HepG2 (cell line): ENCODE data around the gene IL18RAP. TPM values are rescaled to one million over a fixed set of nuclear protein-coding genes. Genes with fewer than 3 reads are reported as not detected.

Experiments
- ATAC-seq: fragments of 200-7000 bp; cut with Tn5 transposase; 3 replicates; pipeline ENCODE4 v1.9.1; 2020; ENCODE audit warnings: mild to moderate bottlenecking, moderate library complexity
- BruUV-seq: library from RNA; stranded (reverse); fragments of 400-500 nt; replicated peaks from 2 replicates; lab custom pipeline; 2021; lab: Mats Ljungman, UMichigan
- CTCF ChIA-PET: fragments of 300-600 bp; formaldehyde crosslinking; extraction: SDS; loops from one replicate; lab custom pipeline; 2021; ENCODE audit warnings: low total read pairs, inconsistent platforms, low intra/inter-chr PET ratio; lab: Yijun Ruan, JAX
- POLR2A ChIA-PET: fragments of 350-600 bp; sonication (Branson Sonifier 250); formaldehyde crosslinking; loops from one replicate; lab custom pipeline; 2020; ENCODE audit warnings: antibody characterized with exemption, inconsistent platforms; lab: Yijun Ruan, JAX
- DNase-seq: peaks from one replicate; pipeline ENCODE4 v3.0.0-alpha.2; 2015; ENCODE audit warnings: low spot score
- FAIRE-seq: peaks from 3 replicates; lab custom pipeline; 2011; peaks lifted over from hg19 to GRCh38; lab: Jason Lieb, UNC
- H2AFZ ChIP-seq: one replicate; pipeline ENCODE4 v1.6.1; 2011; ENCODE audit warnings: low read length, inconsistent platforms
- H3K27ac ChIP-seq: fragments of 300-600 bp; 3 replicates; pipeline ENCODE4 v1.8.0; 2011; ENCODE audit warnings: mixed run types, mild to moderate bottlenecking, mixed read lengths, low read length, inconsistent platforms; ENCODE audit not compliant: insufficient read depth; ENCODE audit errors: extremely low read length
- H3K27me3 ChIP-seq, 2 experiments: fragments of 200-600 bp in 1 of 2; 2 replicates in 1 of 2; 3 replicates in 1 of 2; pipeline versions ENCODE4 v1.6.0 to v1.8.0; 2011; ENCODE audit warnings: low read length in 2 of 2, mild to moderate bottlenecking in 2 of 2, moderate library complexity in 2 of 2, inconsistent platforms in 1 of 2; ENCODE audit not compliant: insufficient read depth in 2 of 2, control insufficient read depth in 1 of 2
- H3K36me3 ChIP-seq, 2 experiments: fragments of 200-600 bp in 1 of 2; replicated peaks in 1 of 2; 2 replicates in 1 of 2; 3 replicates in 1 of 2; pipeline versions ENCODE4 v1.5.1 to v1.8.0; 2011; ENCODE audit warnings: low read length in 2 of 2, inconsistent platforms in 1 of 2; ENCODE audit not compliant: insufficient read depth in 2 of 2, control insufficient read depth in 1 of 2
- H3K4me1 ChIP-seq: 2 replicates; pipeline ENCODE4 v1.5.1; 2012; ENCODE audit warnings: low read length, inconsistent platforms; ENCODE audit not compliant: insufficient read depth
- H3K4me2 ChIP-seq: 2 replicates; pipeline ENCODE4 v1.6.0; 2011; ENCODE audit warnings: low read depth, low read length, inconsistent platforms
- H3K4me3 ChIP-seq, 3 experiments: fragments of 200-600 bp in 1 of 3; sonication (generic), shearing (Covaris generic) in 1 of 3; replicated peaks in 1 of 3; 2 replicates each; pipeline ENCODE4 v1.5.1; 2011 to 2016; ENCODE audit warnings: low read length in 3 of 3, inconsistent platforms in 2 of 3, low read depth in 2 of 3, mild to moderate bottlenecking in 2 of 3, control low read depth in 1 of 3, mixed read lengths in 1 of 3; ENCODE audit not compliant: insufficient read depth in 1 of 3
- H3K79me2 ChIP-seq: one replicate; pipeline ENCODE4 v1.6.1; 2011; ENCODE audit warnings: low read length, inconsistent platforms; ENCODE audit not compliant: insufficient read depth
- H3K9ac ChIP-seq: 2 replicates; pipeline ENCODE4 v1.6.0; 2011; ENCODE audit warnings: mild to moderate bottlenecking, low read depth, low read length, inconsistent platforms; ENCODE audit not compliant: insufficient read depth
- H3K9me3 ChIP-seq: 2 replicates; pipeline ENCODE4 v1.5.1; 2012; ENCODE audit warnings: mild to moderate bottlenecking, low read length
- H4K20me1 ChIP-seq: 2 replicates; pipeline ENCODE4 v1.6.0; 2011; ENCODE audit warnings: inconsistent platforms, mild to moderate bottlenecking, low read length, moderate library complexity; ENCODE audit not compliant: insufficient read depth
- ARNT ChIP-seq: fragments of 450-650 bp; IDR thresholded peaks from 2 replicates; pipeline ENCODE4 v1.6.1; 2017
- ESRRA ChIP-seq: sonication (generic); formaldehyde crosslinking; IDR thresholded peaks from 2 replicates; pipeline ENCODE4 v1.5.1; 2020; ENCODE audit warnings: mild to moderate bottlenecking, low read depth, missing genetic modification reagents
- FOXP1 ChIP-seq, 2 experiments: fragments of 450-650 bp in 1 of 2; IDR thresholded peaks; 2 replicates each; pipeline ENCODE4 v1.6.1; 2017 to 2018; ENCODE audit warnings: antibody characterized with exemption in 1 of 2
- GATAD1 ChIP-seq: IDR thresholded peaks from 2 replicates; pipeline ENCODE4 v1.6.1; 2016; ENCODE audit warnings: missing genetic modification reagents, missing compliant biosample characterization
- HMG20B ChIP-seq: conservative IDR thresholded peaks from 2 replicates; pipeline ENCODE4 v1.6.1; 2016; ENCODE audit warnings: missing genetic modification reagents, missing compliant biosample characterization
- ISX ChIP-seq: sonication (generic); formaldehyde crosslinking; conservative IDR thresholded peaks from 2 replicates; pipeline ENCODE4 v1.5.0; 2020; ENCODE audit warnings: missing genetic modification reagents
- KAT8 ChIP-seq: IDR thresholded peaks from 2 replicates; pipeline ENCODE4 v1.6.1; 2016; ENCODE audit warnings: missing genetic modification reagents, missing compliant biosample characterization
- NFRKB ChIP-seq: fragments of 450-650 bp; IDR thresholded peaks from 2 replicates; pipeline ENCODE4 v1.6.1; 2017
- PLRG1 ChIP-seq: fragments of 450-650 bp; conservative IDR thresholded peaks from 2 replicates; pipeline ENCODE4 v1.6.1; 2016
- PTBP1 ChIP-seq: fragments of 200-400 bp; formaldehyde crosslinking; IDR thresholded peaks from 2 replicates; pipeline ENCODE4 v1.6.1; 2018; ENCODE audit warnings: low read length, low read depth; ENCODE audit not compliant: poor library complexity, severe bottlenecking
- THYN1 ChIP-seq: sonication (generic); formaldehyde crosslinking; IDR thresholded peaks from 2 replicates; pipeline ENCODE4 v1.8.1; 2023; ENCODE audit warnings: low read depth, mild to moderate bottlenecking, moderate library complexity, missing genetic modification reagents, borderline replicate concordance
- ZBTB8A ChIP-seq: sonication (generic); formaldehyde crosslinking; IDR thresholded peaks from 2 replicates; pipeline ENCODE4 v1.4.0; 2020; ENCODE audit warnings: mild to moderate bottlenecking, low read depth, missing genetic modification reagents, borderline replicate concordance
- ZNF292 ChIP-seq: sonication (generic); formaldehyde crosslinking; IDR thresholded peaks from 2 replicates; pipeline ENCODE4 v1.8.1; 2022; ENCODE audit warnings: mild to moderate bottlenecking, low read depth, missing genetic modification reagents, borderline replicate concordance
- ZNF337 ChIP-seq: sonication (generic); formaldehyde crosslinking; IDR thresholded peaks from 2 replicates; pipeline ENCODE4 v1.5.1; 2020; ENCODE audit warnings: missing genetic modification reagents, low read depth, mild to moderate bottlenecking, borderline replicate concordance
- ZNF510 ChIP-seq: sonication (generic); formaldehyde crosslinking; IDR thresholded peaks from 2 replicates; pipeline ENCODE4 v1.4.0; 2020; ENCODE audit warnings: low read depth, mild to moderate bottlenecking, missing genetic modification reagents
- ZNF615 ChIP-seq: sonication (generic); formaldehyde crosslinking; IDR thresholded peaks from 2 replicates; pipeline ENCODE4 v1.5.0; 2020; ENCODE audit warnings: mild to moderate bottlenecking, missing genetic modification reagents, borderline replicate concordance
- ZNF746 ChIP-seq: sonication (generic); formaldehyde crosslinking; IDR thresholded peaks from 2 replicates; pipeline ENCODE4 v1.8.0; 2022; ENCODE audit warnings: mild to moderate bottlenecking, missing genetic modification reagents
- WGBS: methylation state at CpG from one replicate; pipeline ENCODE4 v1.1.6; 2017; ENCODE audit warnings: low lambda C conversion rate; 5-methylcytosine and 5-hydroxymethylcytosine counted together
- in situ Hi-C: cut with HindIII; loops from 2 replicates; pipeline ENCODE4 v1.10.0; 2017; ENCODE audit warnings: low pct_unique_long_range_greater_than_20kb; ENCODE audit not compliant: extremely low pct_ligation_motif_present
- intact Hi-C: fragments of 100-400 bp; cut with micrococcal nuclease; formaldehyde crosslinking; loops from one replicate; pipeline ENCODE4 v1.10.0; 2022; ENCODE audit not compliant: unreplicated experiment
- polyA plus RNA-seq, 8 experiments: library from polyadenylated mRNA; depleted of rRNA in 3 of 8; stranded (reverse) in 7 of 8; unstranded in 1 of 8; fragments of >200 nt; fragmentation: Illumina TruSeq in 4 of 8; extraction: Trizol in 4 of 8; gene quantifications; 2 replicates each; pipeline versions ENCODE4 v1.2.1 to v1.2.3, GENCODE V29; 2011 to 2016; ENCODE audit warnings: low read depth in 4 of 8, missing spikeins in 1 of 8, mixed read lengths in 1 of 8; ENCODE audit not compliant: insufficient read depth in 1 of 8
- total RNA-seq, 5 experiments: library from RNA; depleted of rRNA; stranded (reverse); fragments of >200 nt; fragmentation: Illumina TruSeq; extraction: Trizol; gene quantifications; 2 replicates each; pipeline ENCODE4 v1.2.3, GENCODE V29; 2016; ENCODE audit warnings: low read depth in 1 of 5
- TF ChIP-seq, protein P1 (sequence below): sonication (generic); formaldehyde crosslinking; IDR thresholded peaks from 2 replicates; pipeline ENCODE4 v1.5.0; 2020; ENCODE audit warnings: missing genetic modification reagents

The IL18RAP gene
- total and polyA plus RNA-seq, 2 of the 13 experiments (the other 11 are each of a cell fraction or from before 2014, with no cell fraction given): 0.05 TPM; not detected in 1

DNA sequence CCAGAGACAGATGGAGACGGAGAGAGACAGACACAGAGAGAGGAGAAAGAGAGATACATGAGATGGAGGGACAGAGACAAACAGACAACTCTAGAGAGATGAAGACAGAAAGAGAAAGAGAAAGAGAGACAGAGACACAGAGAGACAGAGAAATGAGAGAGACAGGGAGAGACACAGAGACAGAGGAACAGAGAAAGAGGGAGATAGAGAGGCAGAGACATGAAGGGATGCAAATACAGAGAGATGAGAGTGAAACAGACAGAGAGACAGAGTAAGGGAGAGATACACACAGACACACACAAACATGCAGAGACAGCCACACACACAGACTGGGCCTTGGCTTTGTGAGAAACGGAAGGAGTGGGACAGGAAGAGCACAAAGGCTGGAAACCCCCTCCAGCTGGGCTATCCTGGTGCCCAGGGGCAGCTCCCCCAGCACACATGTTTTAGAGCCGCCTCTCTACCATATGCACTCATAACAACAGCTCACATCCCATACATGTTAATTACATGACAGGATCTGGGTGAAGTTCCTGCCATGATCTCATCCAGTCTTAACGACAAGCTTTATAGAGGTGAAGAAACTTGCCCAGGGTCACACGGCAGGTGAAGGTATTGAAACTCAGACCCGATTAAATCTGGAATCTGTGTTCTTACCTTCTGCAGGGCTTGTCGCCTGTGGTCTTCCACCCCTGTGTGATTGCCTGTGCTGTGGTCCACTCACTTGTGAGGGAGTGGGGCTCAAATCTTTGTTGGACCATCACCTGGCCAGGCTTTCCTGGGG is 35.0 kb upstream of the IL18RAP start:
- H3K9ac ChIP-seq: no peak overlapping the region
- 0 out of 2 replicates have a peak, but pooled peaks have one; percentile 34 for TF ChIP-seq ARNT
- no peak for TF ChIP-seq ZNF292
- no peak for TF ChIP-seq NFRKB
- TF ChIP-seq THYN1: no peak
- no peak for TF ChIP-seq ZNF337 (CRISPR knock-in tag)
- TF ChIP-seq PLRG1: 0 out of 2 replicates have a peak, but pooled peaks have one; percentile 77
- 0 out of 2 replicates have a peak, but pooled peaks have one; percentile 19 for TF ChIP-seq FOXP1 (IDR thresholded peaks at IDR 0.05)
- TF ChIP-seq FOXP1 (CRISPR knock-in tag; IDR thresholded peaks at IDR 0.05): no peak
- no peak for TF ChIP-seq ZNF510 (CRISPR knock-in tag)
- TF ChIP-seq, all 625 proteins: peak for 3
- CTCF ChIA-PET: no interaction called here
- DNase-seq: no peak
- no TSS peak for BruUV-seq
- H3K4me1 ChIP-seq: no peaks in the 10 kb centered on the region
- ATAC-seq: no peak
- in situ Hi-C loops: no loop called here
- no peaks in the 10 kb centered on the region for H3K27me3 ChIP-seq
- no peaks in the 10 kb centered on the region for H3K79me2 ChIP-seq
- no peaks in the 10 kb centered on the region for H4K20me1 ChIP-seq
- no peak overlapping the region for H3K4me2 ChIP-seq
- H3K9me3 ChIP-seq: peaks cover 7% of the 10 kb centered on the region
- POLR2A ChIA-PET: no interaction called here
- WGBS: 51% methylated on average over 7 of the region's 7 CpGs
- FAIRE-seq: no peak
- H2AFZ ChIP-seq: no peak overlapping the region
- no peak overlapping the region for H3K27ac ChIP-seq
- H3K4me3 ChIP-seq: no peak overlapping the region
- intact Hi-C loops: no loop called here
- H3K36me3 ChIP-seq: no peaks in the 10 kb centered on the region

DNA sequence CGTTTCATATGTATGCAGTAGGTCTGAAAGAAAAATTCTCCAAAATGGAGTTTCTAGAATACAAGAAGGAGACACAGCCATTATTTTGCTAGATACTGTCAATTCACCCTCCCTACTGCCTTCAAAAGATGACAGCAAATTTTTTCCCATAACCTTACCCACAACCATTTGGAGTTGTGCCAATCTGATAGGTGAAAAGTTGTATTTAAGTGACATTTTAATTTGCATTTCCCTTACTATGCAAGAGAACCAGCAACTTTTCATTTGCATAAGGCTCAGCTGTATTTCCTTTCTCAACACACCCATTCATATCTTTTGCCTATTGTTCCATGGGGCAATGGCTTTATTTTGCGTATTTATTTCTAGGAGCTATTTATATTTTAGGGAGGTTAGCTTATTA is 31.4 kb upstream of the IL18RAP start:
- Histone ChIP-seq H3K27ac (no peak overlapping the region), H3K9ac (no peak overlapping the region), H3K9me3 (no peaks in the 10 kb centered on the region), H3K79me2 (no peaks in the 10 kb centered on the region), H3K4me3 (no peak overlapping the region), H2AFZ (no peak overlapping the region), H3K4me1 (no peaks in the 10 kb centered on the region), H4K20me1 (no peaks in the 10 kb centered on the region), H3K36me3 (no peaks in the 10 kb centered on the region)
- no peak for ATAC-seq
- intact Hi-C loops: no loop called here
- CTCF ChIA-PET: no interaction called here
- POLR2A ChIA-PET: no interaction called here
- DNase-seq: no peak
- FAIRE-seq: no peak
- TF ChIP-seq ISX (CRISPR knock-in tag) (no peak), ZNF292 (no peak), KAT8 (CRISPR knock-in tag) (no peak), PTBP1 (no peak), ZNF615 (no peak), ZNF746 (CRISPR knock-in tag) (no peak), HMG20B (CRISPR knock-in tag) (no peak), ESRRA (CRISPR knock-in tag) (no peak), ZBTB8A (CRISPR knock-in tag) (no peak), GATAD1 (CRISPR knock-in tag) (no peak)
- TF ChIP-seq, protein P1, sequence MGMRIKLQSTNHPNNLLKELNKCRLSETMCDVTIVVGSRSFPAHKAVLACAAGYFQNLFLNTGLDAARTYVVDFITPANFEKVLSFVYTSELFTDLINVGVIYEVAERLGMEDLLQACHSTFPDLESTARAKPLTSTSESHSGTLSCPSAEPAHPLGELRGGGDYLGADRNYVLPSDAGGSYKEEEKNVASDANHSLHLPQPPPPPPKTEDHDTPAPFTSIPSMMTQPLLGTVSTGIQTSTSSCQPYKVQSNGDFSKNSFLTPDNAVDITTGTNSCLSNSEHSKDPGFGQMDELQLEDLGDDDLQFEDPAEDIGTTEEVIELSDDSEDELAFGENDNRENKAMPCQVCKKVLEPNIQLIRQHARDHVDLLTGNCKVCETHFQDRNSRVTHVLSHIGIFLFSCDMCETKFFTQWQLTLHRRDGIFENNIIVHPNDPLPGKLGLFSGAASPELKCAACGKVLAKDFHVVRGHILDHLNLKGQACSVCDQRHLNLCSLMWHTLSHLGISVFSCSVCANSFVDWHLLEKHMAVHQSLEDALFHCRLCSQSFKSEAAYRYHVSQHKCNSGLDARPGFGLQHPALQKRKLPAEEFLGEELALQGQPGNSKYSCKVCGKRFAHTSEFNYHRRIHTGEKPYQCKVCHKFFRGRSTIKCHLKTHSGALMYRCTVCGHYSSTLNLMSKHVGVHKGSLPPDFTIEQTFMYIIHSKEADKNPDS (CRISPR knock-in tag): no peak
- TF ChIP-seq, all 625 proteins: peak for 0
- 41% methylated on average over 2 of the region's 2 CpGs for whole genome bisulfite sequencing
- in situ Hi-C loops: no loop called here
- no TSS peak for BruUV-seq
- Histone ChIP-seq H3K27me3 (no peaks in the 10 kb centered on the region), H3K4me2 (no peak overlapping the region)
